ENCODE measurements around the gene HIBADH.

HIBADH gene

GRCh38 chr7:27705200-27705594 lies 42.5 kb upstream of the HIBADH start:
- DNase-seq (ENCODE audit: low read depth in 1 of 2, low spot score in 1 of 2), result no peak
- Histone ChIP-seq H3K4me3 (replicated peaks; ENCODE audit: insufficient read depth, low read length) (no peak overlapping the region), H3K27me3 (ENCODE audit: insufficient read depth, poor library complexity, severe bottlenecking) (no peaks in the 10 kb centered on the region), H3K27ac (replicated peaks) (no peak overlapping the region)
- no peak for TF ChIP-seq SPI1 (IDR thresholded peaks at IDR 0.05; ENCODE audit: borderline replicate concordance, low read depth)

- Histone ChIP-seq H3K27ac (replicated peaks) (no peak overlapping the region), H3K4me3 (replicated peaks; ENCODE audit: insufficient read depth, low read length) (no peak overlapping the region), H3K27me3 (ENCODE audit: insufficient read depth, poor library complexity, severe bottlenecking) (no peaks in the 10 kb centered on the region)
- TF ChIP-seq GABPA (IDR thresholded peaks at IDR 0.05; ENCODE audit: low read depth) (no peak), CTCF (IDR thresholded peaks at IDR 0.05; ENCODE audit: insufficient read depth, low read length) (no peak), REST (IDR thresholded peaks at IDR 0.05; ENCODE audit: insufficient replicate concordance, low read depth) (no peak), SPI1 (IDR thresholded peaks at IDR 0.05; ENCODE audit: borderline replicate concordance, low read depth) (no peak), POLR2AphosphoS5 (IDR thresholded peaks at IDR 0.05; ENCODE audit: low read depth) (no peak)
- DNase-seq (ENCODE audit: low read depth in 1 of 2, low spot score in 1 of 2), result no peak
Observed at GRCh38 chr7:27704422-27705199, 41.9 kb upstream of the HIBADH start.

GRCh38 chr7:27703181-27703580 lies 40.5 kb upstream of the HIBADH start:
- no peak for DNase-seq (ENCODE audit: low read depth in 1 of 2, low spot score in 1 of 2)
- Histone ChIP-seq H3K27me3 (ENCODE audit: insufficient read depth, poor library complexity, severe bottlenecking) (no peaks in the 10 kb centered on the region), H3K27ac (replicated peaks) (no peak overlapping the region), H3K4me3 (replicated peaks; ENCODE audit: insufficient read depth, low read length) (no peak overlapping the region)
- TF ChIP-seq POLR2AphosphoS5 (IDR thresholded peaks at IDR 0.05; ENCODE audit: low read depth) (no peak), REST (IDR thresholded peaks at IDR 0.05; ENCODE audit: insufficient replicate concordance, low read depth) (no peak), SPI1 (IDR thresholded peaks at IDR 0.05; ENCODE audit: borderline replicate concordance, low read depth) (no peak), GABPA (IDR thresholded peaks at IDR 0.05; ENCODE audit: low read depth) (no peak), CTCF (IDR thresholded peaks at IDR 0.05; ENCODE audit: insufficient read depth, low read length) (no peak)

- H3K27ac ChIP-seq (replicated peaks), result no peak overlapping the region
- no peaks in the 10 kb centered on the region for H3K27me3 ChIP-seq (ENCODE audit: insufficient read depth, poor library complexity, severe bottlenecking)
- no peak for DNase-seq (ENCODE audit: low read depth in 1 of 2, low spot score in 1 of 2)
- no peak for TF ChIP-seq SPI1 (IDR thresholded peaks at IDR 0.05; ENCODE audit: borderline replicate concordance, low read depth)
- TF ChIP-seq GABPA (IDR thresholded peaks at IDR 0.05; ENCODE audit: low read depth), result no peak
- TF ChIP-seq POLR2AphosphoS5 (IDR thresholded peaks at IDR 0.05; ENCODE audit: low read depth), result no peak
- no peak for TF ChIP-seq CTCF (IDR thresholded peaks at IDR 0.05; ENCODE audit: insufficient read depth, low read length)
- TF ChIP-seq REST (IDR thresholded peaks at IDR 0.05; ENCODE audit: insufficient replicate concordance, low read depth), result no peak
- H3K4me3 ChIP-seq (replicated peaks; ENCODE audit: insufficient read depth, low read length), result no peak overlapping the region
Observed at GRCh38 chr7:27700501-27700900, 37.8 kb upstream of the HIBADH start.
